Activated T-cell treated with anti-CD3 and anti-CD28 coated beads, Interleukin-2, amount 50 U/mL, for 4 hours (primary cell): ENCODE measurements around the gene TMTC4. TPM values are rescaled to one million over a fixed set of nuclear protein-coding genes. Genes with fewer than 3 reads are reported as not detected.

Experiments
- ATAC-seq, 2 donors: fragments of 200-7000 bp; cut with Tn5 transposase; one replicate each; pipeline ENCODE4 v1.10.0; 2021
- DNase-seq: peaks from one replicate; pipeline ENCODE4 v3.0.0-alpha.2; 2020
- H3K27me3 Mint-ChIP-seq: one replicate; pipeline ENCODE4 v1.8.0; 2021; ENCODE audit warnings: low read depth, mixed read lengths
- H3K36me3 Mint-ChIP-seq: one replicate; pipeline ENCODE4 v1.8.0; 2022; ENCODE audit warnings: mixed read lengths; ENCODE audit not compliant: insufficient read depth
- H3K4me1 Mint-ChIP-seq: one replicate; pipeline ENCODE4 v1.8.0; 2021; ENCODE audit warnings: low read depth, mixed read lengths
- H3K4me3 Mint-ChIP-seq: one replicate; pipeline ENCODE4 v1.8.0; 2021; ENCODE audit warnings: mild to moderate bottlenecking, moderate library complexity, mixed read lengths
- H3K9me3 Mint-ChIP-seq: one replicate; pipeline ENCODE4 v1.8.0; 2021; ENCODE audit warnings: mixed read lengths
- total RNA-seq, 3 donors: library from RNA; stranded (reverse); gene quantifications; one replicate each; pipeline ENCODE4 v1.2.1, GENCODE V29; 2021

TMTC4 gene
- total RNA-seq, 3 donors from 2014 or later = 8.6 to 13.8 (median 11.7) TPM

- DNase-seq (no peak), ATAC-seq (no peak)
- H3K4me1 Mint-ChIP-seq = no peaks in the 10 kb centered on the region
- no peak overlapping the region for H3K4me3 Mint-ChIP-seq
- H3K9me3 Mint-ChIP-seq = no peaks in the 10 kb centered on the region
- H3K36me3 Mint-ChIP-seq = peaks cover 14% of the 10 kb centered on the region
- H3K27me3 Mint-ChIP-seq = no peaks in the 10 kb centered on the region
These were observed 109.3 kb downstream of the TMTC4 start for GRCh38 chr13:100565286-100565685.

GRCh38 chr13:100564444-100565223 is 110.0 kb downstream of the TMTC4 start:
- ATAC-seq (no peak), DNase-seq (no peak)
- H3K27me3 Mint-ChIP-seq = no peaks in the 10 kb centered on the region
- H3K36me3 Mint-ChIP-seq = peaks cover 16% of the 10 kb centered on the region
- no peak overlapping the region for H3K4me3 Mint-ChIP-seq
- H3K9me3 Mint-ChIP-seq = no peaks in the 10 kb centered on the region
- no peaks in the 10 kb centered on the region for H3K4me1 Mint-ChIP-seq

GRCh38 chr13:100563779-100564178 is 110.8 kb downstream of the TMTC4 start:
- Mint-ChIP-seq H3K27me3 (no peaks in the 10 kb centered on the region), H3K4me1 (no peaks in the 10 kb centered on the region), H3K9me3 (no peaks in the 10 kb centered on the region), H3K36me3 (peaks cover 16% of the 10 kb centered on the region), H3K4me3 (no peak overlapping the region)
- no peak for ATAC-seq
- DNase-seq = no peak

- H3K9me3 Mint-ChIP-seq = no peaks in the 10 kb centered on the region
- peaks cover 11% of the 10 kb centered on the region for H3K36me3 Mint-ChIP-seq
- DNase-seq (no peak), ATAC-seq (no peak)
- no peak overlapping the region for H3K4me3 Mint-ChIP-seq
- no peaks in the 10 kb centered on the region for H3K4me1 Mint-ChIP-seq
- no peaks in the 10 kb centered on the region for H3K27me3 Mint-ChIP-seq
These were observed 112.9 kb downstream of the TMTC4 start for GRCh38 chr13:100561599-100562204.

GRCh38 chr13:100561158-100561499 is 113.5 kb downstream of the TMTC4 start:
- Mint-ChIP-seq H3K36me3 (peaks cover 5% of the 10 kb centered on the region), H3K9me3 (no peaks in the 10 kb centered on the region), H3K4me3 (no peak overlapping the region), H3K27me3 (no peaks in the 10 kb centered on the region), H3K4me1 (no peaks in the 10 kb centered on the region)
- DNase-seq (no peak), ATAC-seq (no peak)

DNA sequence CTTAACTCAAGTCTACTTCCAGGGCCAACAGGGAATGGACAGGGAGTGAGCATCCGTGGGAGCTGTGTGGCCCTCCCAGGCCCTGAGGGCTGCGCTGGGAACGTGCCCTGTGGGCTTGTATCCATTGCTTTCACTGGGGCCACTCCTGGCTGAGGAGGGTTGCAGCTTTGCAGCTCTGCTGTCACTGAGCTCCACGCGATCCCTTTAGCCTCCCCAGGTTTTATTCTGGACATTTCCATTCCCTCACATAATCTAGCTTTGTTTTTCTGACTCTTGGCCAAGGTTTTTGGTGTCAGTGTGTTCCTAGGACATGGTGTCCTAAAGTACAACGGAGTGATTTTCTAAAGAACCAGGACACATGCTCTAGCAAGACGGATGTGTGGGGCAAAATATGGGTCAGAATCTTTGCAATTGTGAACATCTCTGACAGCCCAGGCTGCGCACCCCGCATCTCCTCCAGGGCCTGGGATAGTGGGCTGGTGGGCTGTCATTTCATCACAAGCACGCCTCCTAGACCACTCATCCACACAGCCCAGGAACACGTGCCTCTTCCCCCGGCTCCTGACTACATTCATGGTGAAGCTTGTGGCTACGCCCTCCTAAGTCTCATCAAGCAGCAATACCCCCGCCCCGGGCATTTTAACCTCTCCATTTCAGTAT is 114.0 kb downstream of the TMTC4 start:
- no peak for DNase-seq
- H3K36me3 Mint-ChIP-seq = peaks cover 5% of the 10 kb centered on the region
- H3K4me1 Mint-ChIP-seq = no peaks in the 10 kb centered on the region
- H3K27me3 Mint-ChIP-seq = no peaks in the 10 kb centered on the region
- no peak for ATAC-seq
- H3K9me3 Mint-ChIP-seq = no peaks in the 10 kb centered on the region
- H3K4me3 Mint-ChIP-seq = no peak overlapping the region

DNA sequence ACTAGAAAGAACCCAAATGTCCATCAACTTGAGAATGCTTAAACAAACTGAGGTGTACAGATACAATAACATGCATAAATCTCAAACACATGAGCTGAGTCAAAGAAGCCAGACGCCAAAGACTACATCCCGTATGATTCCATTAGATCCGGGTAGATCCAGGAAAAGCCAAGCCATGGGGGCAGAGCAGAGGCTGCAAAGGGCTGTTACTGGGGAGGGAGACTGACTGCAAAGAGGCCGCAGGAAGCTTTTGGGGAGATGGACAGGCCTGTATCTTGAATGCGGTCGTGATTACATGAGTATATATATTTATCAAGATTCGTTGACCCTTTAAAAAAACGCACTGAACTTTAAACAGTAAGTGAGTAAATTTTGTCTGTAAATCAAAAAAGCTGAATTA is 114.7 kb downstream of the TMTC4 start:
- ATAC-seq = no peak
- H3K27me3 Mint-ChIP-seq = no peaks in the 10 kb centered on the region
- H3K36me3 Mint-ChIP-seq = peaks cover 6% of the 10 kb centered on the region
- no peak for DNase-seq
- H3K4me3 Mint-ChIP-seq = no peak overlapping the region
- no peaks in the 10 kb centered on the region for H3K4me1 Mint-ChIP-seq
- no peaks in the 10 kb centered on the region for H3K9me3 Mint-ChIP-seq

Other genes starting within 250 kb of the TMTC4 start
- 1 to 10 TPM; 2.9 to 4.1 (median 3.9) TPM for gene GGACT, start 86.0 kb downstream of the TMTC4 start, total RNA-seq